GM19023 (cell line): Measurements from ENCODE around the gene CIAO1.
"Not testable (repeated sequence)": the region's sequence is repeated elsewhere in the genome, so short reads cannot be mapped to it uniquely, and the experiment has no call there.

ENCODE experiments used
- ATAC-seq: cut with Tn5 transposase; IDR thresholded peaks from one replicate; pipeline ENCODE4 v1.9.1; 2021; ENCODE audit warnings: mild to moderate bottlenecking, moderate library complexity; ENCODE audit not compliant: unreplicated experiment

Gene CIAO1

GRCh38 chr2:96265840-96266679, at the start of gene CIAO1, which contains the start of gene TMEM127:
Gene CIAO1, plus strand, starts transcription at chr2:96266225. Its CDS starts 126 bp downstream, at chr2:96266351.
Gene TMEM127, minus strand, starts transcription at chr2:96265997. Its CDS starts 616 bp downstream, at chr2:96265381.
- ATAC-seq, result peak; percentile 90

- ATAC-seq, result no peak
Measured at GRCh38 chr2:96218508-96219131, 47.4 kb upstream of the CIAO1 start.

GRCh38 chr2:96219959-96220358, 46.1 kb upstream of the CIAO1 start:
- ATAC-seq, result not testable (repeated sequence)

- ATAC-seq, result not testable (repeated sequence)
Measured at GRCh38 chr2:96221106-96221505, 44.9 kb upstream of the CIAO1 start.

GRCh38 chr2:96225016-96225533, 41.0 kb upstream of the CIAO1 start:
- ATAC-seq, result peak; percentile 73

GRCh38 chr2:96231316-96231715, 34.7 kb upstream of the CIAO1 start:
- no peak for ATAC-seq

- ATAC-seq, result no peak
Measured at GRCh38 chr2:96233436-96233835, 32.6 kb upstream of the CIAO1 start.

GRCh38 chr2:96233880-96234316, 32.1 kb upstream of the CIAO1 start:
- peak; percentile 85 for ATAC-seq

GRCh38 chr2:96236882-96237281, 29.1 kb upstream of the CIAO1 start:
- ATAC-seq, result no peak

GRCh38 chr2:96238266-96238665, 27.8 kb upstream of the CIAO1 start:
- no peak for ATAC-seq

GRCh38 chr2:96239091-96239490, 26.9 kb upstream of the CIAO1 start:
- no peak for ATAC-seq

- no peak for ATAC-seq
Measured at GRCh38 chr2:96239745-96240264, 26.2 kb upstream of the CIAO1 start.

GRCh38 chr2:96240341-96241038, 25.5 kb upstream of the CIAO1 start:
- ATAC-seq, result no peak

GRCh38 chr2:96241227-96241626, 24.8 kb upstream of the CIAO1 start:
- ATAC-seq, result no peak

- peak; percentile 84 for ATAC-seq
Measured at GRCh38 chr2:96241900-96242611, 24.0 kb upstream of the CIAO1 start.

GRCh38 chr2:96243843-96244242, 22.2 kb upstream of the CIAO1 start:
- no peak for ATAC-seq

GRCh38 chr2:96245609-96246390, 20.2 kb upstream of the CIAO1 start:
- no peak for ATAC-seq

- no peak for ATAC-seq
Measured at GRCh38 chr2:96247009-96247408, 19.0 kb upstream of the CIAO1 start.

GRCh38 chr2:96247896-96248295, 18.1 kb upstream of the CIAO1 start:
- ATAC-seq, result no peak

- ATAC-seq, result no peak
Measured at GRCh38 chr2:96248624-96249023, 17.4 kb upstream of the CIAO1 start.
